ENCODE results near the gene SIPA1L3.

DNA sequence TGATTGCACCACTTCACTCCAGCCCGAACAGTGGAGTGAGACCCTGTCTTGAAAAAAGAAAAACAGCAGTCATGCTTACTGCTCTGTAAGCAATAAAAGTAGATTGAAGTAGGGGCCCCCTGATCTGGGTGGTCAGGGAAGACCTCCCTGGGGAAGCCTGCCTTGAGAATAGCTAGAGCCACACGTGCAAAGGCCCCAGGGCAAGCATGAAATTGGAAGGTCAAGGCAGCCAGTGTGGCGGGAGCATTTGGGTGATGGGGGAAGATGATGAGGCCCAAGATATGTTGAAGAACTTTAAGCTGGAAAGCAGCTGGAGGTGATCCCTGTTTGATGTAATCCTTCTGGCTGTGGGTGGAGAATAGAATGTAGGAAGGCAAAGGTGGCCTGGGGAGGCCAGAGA, 104.4 kb downstream of the SIPA1L3 start:
- TF ChIP-seq CTCF (IDR thresholded peaks at IDR 0.05) (no peak), POLR2AphosphoS5 (IDR thresholded peaks at IDR 0.05) (no peak)
